Panc1 (cell line): ENCODE results near the gene WRNIP1. TPM values are rescaled to one million over a fixed set of nuclear protein-coding genes. Genes with fewer than 3 reads are reported as not detected.
A peak's percentile ranks its signal among the peaks of the same experiment; 100 is the strongest.
"Not testable (repeated sequence)": the region's sequence is repeated elsewhere in the genome, so short reads cannot be mapped to it uniquely, and the experiment has no call there.

Source experiments
- ATAC-seq: fragments of 200-7000 bp; cut with Tn5 transposase; 2 replicates; pipeline ENCODE4 v1.9.1; 2020; ENCODE audit warnings: mild to moderate bottlenecking, moderate library complexity
- BruUV-seq: library from RNA; stranded (reverse); fragments of 400-500 nt; replicated peaks from 2 replicates; lab custom pipeline; 2021; lab: Mats Ljungman, UMichigan
- CTCF ChIA-PET: fragments of 300-600 bp; sonication (Branson Sonifier 250); formaldehyde crosslinking; loops from one replicate; lab custom pipeline; 2022; ENCODE audit warnings: antibody characterized with exemption; lab: Charles Lee
- POLR2A ChIA-PET: fragments of 300-600 bp; sonication (Branson Sonifier 250); formaldehyde crosslinking; loops from one replicate; lab custom pipeline; 2022; ENCODE audit warnings: antibody characterized with exemption; lab: Charles Lee
- DNase-seq: peaks from one replicate; pipeline ENCODE4 v3.0.0-alpha.2; 2010; ENCODE audit warnings: low read depth, low spot score
- H3K27ac ChIP-seq: 2 replicates; pipeline ENCODE4 v1.5.1; 2011; ENCODE audit warnings: mild to moderate bottlenecking, low read length, inconsistent platforms
- H3K27me3 ChIP-seq: fragments of 200-500 bp; sonication (Bioruptor generic); 2 replicates; pipeline ENCODE4 v1.6.0; 2014; ENCODE audit warnings: low read length, inconsistent platforms; ENCODE audit not compliant: control insufficient read depth, insufficient read depth
- H3K36me3 ChIP-seq: fragments of 200-500 bp; sonication (Bioruptor generic); 2 replicates; pipeline ENCODE4 v1.5.1; 2014; ENCODE audit warnings: inconsistent platforms, mild to moderate bottlenecking, low read length, moderate library complexity; ENCODE audit not compliant: control insufficient read depth, insufficient read depth
- H3K4me1 ChIP-seq: 2 replicates; pipeline ENCODE4 v1.5.1; 2011; ENCODE audit warnings: inconsistent platforms, mild to moderate bottlenecking, low read length, moderate library complexity; ENCODE audit not compliant: control insufficient read depth, insufficient read depth
- H3K4me3 ChIP-seq, 2 experiments: 2 replicates each; pipeline ENCODE4 v1.5.1; 2011 to 2012; ENCODE audit warnings: low read depth in 2 of 2, low read length in 2 of 2, mild to moderate bottlenecking in 2 of 2, inconsistent platforms in 1 of 2, moderate library complexity in 1 of 2
- H3K9me3 ChIP-seq: fragments of 200-500 bp; sonication (Bioruptor generic); 2 replicates; pipeline ENCODE4 v1.5.1; 2014; ENCODE audit warnings: low read depth, mild to moderate bottlenecking, inconsistent platforms, low read length, moderate library complexity; ENCODE audit not compliant: control insufficient read depth, insufficient read depth
- POLR2AphosphoS5 ChIP-seq: IDR thresholded peaks from 2 replicates; pipeline ENCODE4 v1.6.1; 2012; ENCODE audit warnings: mild to moderate bottlenecking, low read depth, low read length, moderate library complexity
- REST ChIP-seq, 2 experiments: IDR thresholded peaks; 2 replicates each; pipeline ENCODE4 v1.6.1; 2011 to 2012; ENCODE audit warnings: low read depth in 2 of 2, control low read depth in 1 of 2, low read length in 1 of 2, mild to moderate bottlenecking in 1 of 2, moderate library complexity in 1 of 2; ENCODE audit not compliant: insufficient read depth in 1 of 2
- SIN3A ChIP-seq: IDR thresholded peaks from 2 replicates; pipeline ENCODE4 v1.6.1; 2012; ENCODE audit warnings: low read depth, mild to moderate bottlenecking, low read length, moderate library complexity, borderline replicate concordance; ENCODE audit not compliant: insufficient read depth
- TCF7L2 ChIP-seq: IDR thresholded peaks from 2 replicates; pipeline ENCODE4 v1.6.1; 2011; ENCODE audit warnings: mild to moderate bottlenecking, low read depth, low read length, inconsistent platforms
- in situ Hi-C: cut with HindIII; loops from 2 replicates; pipeline ENCODE4 v1.10.0; 2016; ENCODE audit warnings: low sequenced_read_pairs, low pct_unique_long_range_greater_than_20kb
- intact Hi-C: fragments of 100-400 bp; cut with micrococcal nuclease; formaldehyde crosslinking; loops from one replicate; pipeline ENCODE4 v1.10.0; 2022; ENCODE audit not compliant: unreplicated experiment
- total RNA-seq: library from RNA; stranded (reverse); gene quantifications from one replicate; pipeline ENCODE4 v1.2.1, GENCODE V29; 2021; ENCODE audit not compliant: unreplicated experiment
- TF ChIP-seq, protein P1 (sequence below): fragments of 450-650 bp; IDR thresholded peaks from 2 replicates; pipeline ENCODE4 v1.5.1; 2017; ENCODE audit warnings: mild to moderate bottlenecking

WRNIP1 gene
- total RNA-seq, 1 experiment from 2014 or later: 69.1 TPM

- Histone ChIP-seq H3K9me3 (0 out of 2 replicates have a peak, but pooled peaks cover 5% of the 10 kb centered on the region), H3K4me1 (no peaks in the 10 kb centered on the region; the same call in 1 of the 2 replicates), H3K36me3 (no peaks in the 10 kb centered on the region), H3K4me3 (no peak overlapping the region), H3K27me3 (no peaks in the 10 kb centered on the region), H3K27ac (no peak overlapping the region)
- in situ Hi-C loops (no loop called here), intact Hi-C loops (no loop called here)
- POLR2A ChIA-PET: no interaction called here
- DNase-seq (no peak), ATAC-seq (no peak)
- CTCF ChIA-PET: interaction anchor here (0.9 kb wide), 1 partner anchor 9 kb away, joined by 4 read pairs; no protein-coding TSS in a partner anchor
- no TSS peak for BruUV-seq
- TF ChIP-seq TCF7L2 (no peak), POLR2AphosphoS5 (no peak), SIN3A (no peak), REST (IDR thresholded peaks at IDR 0.05; ENCODE audit: insufficient read depth in 1 of 2, low read depth in 2 of 2, low read length in 1 of 2) (no peak)
- TF ChIP-seq, protein P1, sequence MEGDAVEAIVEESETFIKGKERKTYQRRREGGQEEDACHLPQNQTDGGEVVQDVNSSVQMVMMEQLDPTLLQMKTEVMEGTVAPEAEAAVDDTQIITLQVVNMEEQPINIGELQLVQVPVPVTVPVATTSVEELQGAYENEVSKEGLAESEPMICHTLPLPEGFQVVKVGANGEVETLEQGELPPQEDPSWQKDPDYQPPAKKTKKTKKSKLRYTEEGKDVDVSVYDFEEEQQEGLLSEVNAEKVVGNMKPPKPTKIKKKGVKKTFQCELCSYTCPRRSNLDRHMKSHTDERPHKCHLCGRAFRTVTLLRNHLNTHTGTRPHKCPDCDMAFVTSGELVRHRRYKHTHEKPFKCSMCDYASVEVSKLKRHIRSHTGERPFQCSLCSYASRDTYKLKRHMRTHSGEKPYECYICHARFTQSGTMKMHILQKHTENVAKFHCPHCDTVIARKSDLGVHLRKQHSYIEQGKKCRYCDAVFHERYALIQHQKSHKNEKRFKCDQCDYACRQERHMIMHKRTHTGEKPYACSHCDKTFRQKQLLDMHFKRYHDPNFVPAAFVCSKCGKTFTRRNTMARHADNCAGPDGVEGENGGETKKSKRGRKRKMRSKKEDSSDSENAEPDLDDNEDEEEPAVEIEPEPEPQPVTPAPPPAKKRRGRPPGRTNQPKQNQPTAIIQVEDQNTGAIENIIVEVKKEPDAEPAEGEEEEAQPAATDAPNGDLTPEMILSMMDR: no peak
These were observed 6.2 kb upstream of the WRNIP1 start for GRCh38 chr6:2758980-2759379.

DNA sequence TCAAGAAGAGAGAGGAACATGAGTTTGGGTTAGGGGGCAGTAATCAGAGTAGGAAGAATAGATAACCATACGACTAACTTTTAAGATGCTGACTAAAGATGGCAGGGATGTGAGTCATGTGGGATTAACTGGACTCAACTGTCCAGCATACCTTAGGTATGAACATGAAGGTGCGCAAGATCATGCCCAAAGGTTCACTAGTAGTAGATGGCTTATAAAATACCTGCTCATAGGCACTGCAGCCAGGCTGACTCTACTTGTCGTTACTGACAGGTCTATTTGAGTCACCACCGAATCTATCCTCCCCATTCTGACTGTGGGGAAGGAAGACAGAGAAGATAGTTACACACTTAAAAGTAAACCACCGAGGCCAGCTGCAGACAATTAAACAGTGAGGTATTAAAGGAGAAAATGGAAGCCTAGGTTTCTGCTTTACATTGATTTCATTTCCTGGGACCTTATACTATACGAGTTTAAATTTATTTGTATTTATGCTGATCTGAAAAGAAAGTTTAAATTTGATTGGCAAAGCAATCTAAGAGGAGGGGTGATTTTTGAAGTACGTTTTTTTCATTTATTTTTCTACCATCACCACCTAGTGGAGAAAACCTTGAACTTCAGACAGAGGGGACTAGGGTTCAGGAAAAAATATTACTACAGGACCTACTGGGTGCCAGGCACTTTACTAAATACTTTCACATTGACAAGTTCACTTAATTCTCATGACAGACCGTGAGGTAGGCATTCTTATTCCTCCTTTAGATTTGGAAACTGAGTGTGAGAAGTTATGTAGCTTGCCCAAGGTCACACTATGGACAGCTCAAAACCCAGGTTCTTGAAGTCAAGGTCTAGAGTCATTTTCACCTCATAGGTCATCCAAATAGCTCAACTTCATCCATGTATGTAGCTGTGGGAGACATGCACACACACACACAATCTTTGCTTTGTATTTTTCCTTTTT lies 4.0 kb upstream of the WRNIP1 start:
- TF ChIP-seq, protein P1: peak; percentile 50; the same call in 1 of the 2 replicates
- no peak for TF ChIP-seq TCF7L2
- no peaks in the 10 kb centered on the region; the same call in 1 of the 2 replicates for H3K36me3 ChIP-seq
- CTCF ChIA-PET: interaction anchor here (0.6 to 1.0 kb wide), 3 partner anchors 11 to 1165 kb away, joined by 3 read pairs; no protein-coding TSS in a partner anchor
- POLR2A ChIA-PET: no interaction called here
- BruUV-seq: no TSS peak
- in situ Hi-C loops (no loop called here), intact Hi-C loops (no loop called here)
- ATAC-seq: no peak
- H3K9me3 ChIP-seq: 0 out of 2 replicates have a peak, but pooled peaks cover 5% of the 10 kb centered on the region
- no peaks in the 10 kb centered on the region for H3K27me3 ChIP-seq
- H3K27ac ChIP-seq: no peak overlapping the region
- peaks cover 5% of the 10 kb centered on the region for H3K4me1 ChIP-seq
- no peak for DNase-seq
- H3K4me3 ChIP-seq: no peak overlapping the region

DNA sequence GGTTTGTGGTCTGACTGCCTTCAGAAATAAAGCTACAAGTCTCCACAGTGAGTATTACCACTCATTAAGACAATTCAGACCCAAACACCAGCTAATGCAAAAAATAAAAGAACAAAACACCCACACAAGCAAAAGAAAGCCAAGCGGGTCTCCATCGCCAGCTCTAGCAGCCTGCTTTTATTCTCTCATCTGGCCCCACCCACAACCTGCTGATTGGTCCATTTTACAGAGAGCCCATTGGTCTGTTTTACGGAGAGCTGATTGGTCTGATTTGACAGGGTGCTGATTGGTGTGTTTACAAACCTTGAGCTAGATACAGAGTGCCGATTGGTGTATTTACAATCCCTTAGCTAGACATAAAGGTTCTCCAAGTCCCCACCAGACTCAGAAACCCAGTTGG lies 2.3 kb upstream of the WRNIP1 start:
- H3K4me3 ChIP-seq, H3K27me3 ChIP-seq, ATAC-seq, BruUV-seq, H3K36me3 ChIP-seq, CTCF ChIA-PET, H3K9me3 ChIP-seq, in situ Hi-C loops, DNase-seq, H3K27ac ChIP-seq, intact Hi-C loops, POLR2A ChIA-PET: not testable (repeated sequence)
- H3K4me1 ChIP-seq: peaks cover 11% of the 10 kb centered on the region
